ENCODE results near the gene TTC22. TPM values are rescaled to one million over a fixed set of nuclear protein-coding genes. Genes with fewer than 3 reads are reported as not detected.
A peak's percentile ranks its signal among the peaks of the same experiment; 100 is the strongest.

Gene TTC22
- total and polyA plus RNA-seq, 2 experiments from 2014 or later, result 8.1 to 9.0 TPM

DNA sequence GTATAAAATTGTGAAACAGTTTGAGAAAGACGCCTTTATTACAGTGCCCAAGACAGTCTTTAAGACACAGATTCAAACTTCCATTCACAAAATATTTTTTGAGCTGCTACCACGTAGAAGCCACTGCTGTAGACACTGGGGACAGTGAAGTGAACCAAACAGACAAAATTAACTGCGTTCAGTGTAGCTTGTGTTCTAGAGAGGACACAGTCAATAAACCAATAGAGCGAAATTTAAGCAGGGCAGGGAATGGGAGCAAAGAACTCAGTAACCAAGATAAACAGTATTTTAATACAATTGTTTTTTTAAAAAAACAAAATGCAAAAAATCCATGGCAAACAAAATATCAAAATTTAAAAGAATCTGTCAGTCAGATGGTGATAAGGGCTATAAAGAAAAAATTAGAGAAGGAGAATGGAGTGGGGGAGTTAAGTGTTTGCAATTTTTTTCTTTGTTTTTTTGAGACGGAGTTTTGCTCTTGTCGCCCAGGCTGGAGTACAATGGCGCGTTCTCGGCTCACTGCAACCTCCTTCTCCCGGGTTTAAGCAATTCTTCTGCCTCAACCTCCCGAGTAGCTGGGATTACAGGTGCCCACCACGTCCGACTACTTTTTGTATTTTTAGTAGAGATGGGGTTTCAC, 36.1 kb downstream of the TTC22 start:
- no peaks in the 10 kb centered on the region for H3K9me2 ChIP-seq (replicated peaks; ENCODE audit: insufficient read depth)
- H2AFZ ChIP-seq, result peak overlapping the region; percentile 38
- H3K9me3 ChIP-seq (ENCODE audit: low read depth), result no peaks in the 10 kb centered on the region
- no peak for DNase-seq (ENCODE audit: low spot score)
- WGBS (ENCODE audit: low lambda C conversion rate, missing lambda C conversion rate), result 66% methylated on average over 13 of the region's 13 CpGs
- peaks cover 5% of the 10 kb centered on the region for H3K4me1 ChIP-seq (ENCODE audit: insufficient read depth)
- TF ChIP-seq EZH2 (IDR thresholded peaks at IDR 0.05; ENCODE audit: borderline replicate concordance), result no peak
- TF ChIP-seq, protein P1, sequence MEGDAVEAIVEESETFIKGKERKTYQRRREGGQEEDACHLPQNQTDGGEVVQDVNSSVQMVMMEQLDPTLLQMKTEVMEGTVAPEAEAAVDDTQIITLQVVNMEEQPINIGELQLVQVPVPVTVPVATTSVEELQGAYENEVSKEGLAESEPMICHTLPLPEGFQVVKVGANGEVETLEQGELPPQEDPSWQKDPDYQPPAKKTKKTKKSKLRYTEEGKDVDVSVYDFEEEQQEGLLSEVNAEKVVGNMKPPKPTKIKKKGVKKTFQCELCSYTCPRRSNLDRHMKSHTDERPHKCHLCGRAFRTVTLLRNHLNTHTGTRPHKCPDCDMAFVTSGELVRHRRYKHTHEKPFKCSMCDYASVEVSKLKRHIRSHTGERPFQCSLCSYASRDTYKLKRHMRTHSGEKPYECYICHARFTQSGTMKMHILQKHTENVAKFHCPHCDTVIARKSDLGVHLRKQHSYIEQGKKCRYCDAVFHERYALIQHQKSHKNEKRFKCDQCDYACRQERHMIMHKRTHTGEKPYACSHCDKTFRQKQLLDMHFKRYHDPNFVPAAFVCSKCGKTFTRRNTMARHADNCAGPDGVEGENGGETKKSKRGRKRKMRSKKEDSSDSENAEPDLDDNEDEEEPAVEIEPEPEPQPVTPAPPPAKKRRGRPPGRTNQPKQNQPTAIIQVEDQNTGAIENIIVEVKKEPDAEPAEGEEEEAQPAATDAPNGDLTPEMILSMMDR (IDR thresholded peaks at IDR 0.05; ENCODE audit: poor library complexity), result no peak
- TF ChIP-seq EZH2phosphoT487 (IDR thresholded peaks at IDR 0.05; ENCODE audit: low read depth, severe bottlenecking, unreplicated experiment), result no peak
- H3K36me3 ChIP-seq (replicated peaks; ENCODE audit: insufficient read depth, low read depth), result no peaks in the 10 kb centered on the region
- peak overlapping the region; percentile 18 for H3K27ac ChIP-seq
- H4K20me1 ChIP-seq (ENCODE audit: insufficient read depth, poor library complexity, severe bottlenecking), result no peaks in the 10 kb centered on the region
- H3K4me3 ChIP-seq, result peak overlapping the region; percentile 7
- H3K79me2 ChIP-seq, result peaks cover 20% of the 10 kb centered on the region
- H3K27me3 ChIP-seq, result no peaks in the 10 kb centered on the region
- H3K4me2 ChIP-seq, result peak overlapping the region; percentile 61

DNA sequence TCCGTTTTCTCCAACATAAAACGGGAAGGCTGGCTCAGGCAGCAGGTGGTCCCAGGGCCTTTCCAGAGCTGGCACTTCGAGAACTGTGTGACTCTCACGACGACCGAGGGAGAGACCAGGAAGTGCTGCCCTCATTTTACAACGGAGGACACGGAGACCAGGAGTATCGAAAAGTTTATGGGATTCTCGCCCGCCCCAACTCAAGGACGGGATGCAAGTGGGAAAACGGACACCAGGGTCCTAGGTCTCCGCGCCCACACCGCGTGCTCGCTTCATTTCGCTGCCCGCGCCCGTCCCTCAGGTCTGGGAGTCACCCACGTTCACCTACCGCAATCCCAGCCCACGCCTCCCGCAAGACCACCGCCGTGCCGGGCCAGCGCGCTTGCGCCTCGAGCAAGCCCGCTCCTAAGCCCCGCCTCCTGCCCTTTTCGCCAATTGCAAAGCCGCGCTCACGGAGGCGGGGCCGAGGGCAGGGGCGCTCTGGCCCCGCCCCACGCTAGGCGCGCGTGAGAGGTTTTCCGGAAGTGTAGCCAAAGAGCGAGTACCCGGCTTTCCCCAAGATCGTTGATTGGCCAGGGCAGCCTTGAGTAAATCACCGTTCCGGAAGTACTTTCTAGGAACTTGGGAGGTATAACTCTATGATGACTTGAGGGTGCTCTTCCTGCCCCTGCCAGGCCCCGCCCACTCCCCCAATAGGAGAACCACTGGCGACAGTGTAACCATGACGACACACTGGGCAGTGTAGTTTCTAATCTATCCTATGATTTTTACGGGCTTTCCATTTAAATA, 36.8 kb downstream of the TTC22 start, which contains the start of gene PARS2:
Gene PARS2, minus strand, starts transcription at position 391 of the 789 bp plus-strand sequence. CDS start 5,362 bp downstream, outside the sequence.
- Histone ChIP-seq H3K4me3 (peak within 1 kb of the TSS; percentile 29), H3K4me2 (peak within 1 kb of the TSS; percentile 93), H4K20me1 (ENCODE audit: insufficient read depth, poor library complexity, severe bottlenecking) (no peaks in the 10 kb centered on the region), H3K79me2 (peaks cover 20% of the 10 kb centered on the region), H3K27me3 (no peaks in the 10 kb centered on the region), H2AFZ (peak within 1 kb of the TSS; percentile 69), H3K9me3 (ENCODE audit: low read depth) (no peaks in the 10 kb centered on the region), H3K27ac (peak within 1 kb of the TSS; percentile 91), H3K4me1 (ENCODE audit: insufficient read depth) (peaks cover 5% of the 10 kb centered on the region), H3K9me2 (replicated peaks; ENCODE audit: insufficient read depth) (no peaks in the 10 kb centered on the region), H3K36me3 (replicated peaks; ENCODE audit: insufficient read depth, low read depth) (no peaks in the 10 kb centered on the region)
- peak; percentile 100 for DNase-seq (ENCODE audit: low spot score)
- under 1% methylated on average over 57 of the region's 57 CpGs for WGBS (ENCODE audit: low lambda C conversion rate, missing lambda C conversion rate)
- TF ChIP-seq EZH2phosphoT487 (IDR thresholded peaks at IDR 0.05; ENCODE audit: low read depth, severe bottlenecking, unreplicated experiment) (no peak), EZH2 (IDR thresholded peaks at IDR 0.05; ENCODE audit: borderline replicate concordance) (no peak)
- TF ChIP-seq, protein P1 (IDR thresholded peaks at IDR 0.05; ENCODE audit: poor library complexity), result no peak

DNA sequence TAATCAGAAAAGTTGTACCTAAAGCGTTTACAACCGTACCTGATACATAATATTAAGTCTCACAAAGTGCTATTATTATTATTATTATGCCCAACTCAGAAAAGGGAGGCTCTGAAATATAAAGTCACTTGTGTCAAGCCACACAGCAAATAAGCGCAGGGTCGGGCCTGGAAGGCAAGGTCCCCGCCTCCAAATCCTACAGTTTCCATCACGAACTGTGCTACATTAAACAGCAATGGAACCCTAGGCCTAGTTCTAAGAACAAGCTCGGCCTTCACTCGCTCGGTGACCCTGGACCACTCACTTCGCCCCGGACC, 37.3 kb downstream of the TTC22 start:
- 3% methylated on average over 11 of the region's 11 CpGs for WGBS (ENCODE audit: low lambda C conversion rate, missing lambda C conversion rate)
- Histone ChIP-seq H3K79me2 (peaks cover 20% of the 10 kb centered on the region), H3K4me2 (peak overlapping the region; percentile 93), H3K4me1 (ENCODE audit: insufficient read depth) (peaks cover 5% of the 10 kb centered on the region), H3K9me2 (replicated peaks; ENCODE audit: insufficient read depth) (no peaks in the 10 kb centered on the region), H3K27ac (peak overlapping the region; percentile 91), H3K27me3 (no peaks in the 10 kb centered on the region), H3K4me3 (peak overlapping the region; percentile 29), H2AFZ (peak overlapping the region; percentile 69), H3K9me3 (ENCODE audit: low read depth) (no peaks in the 10 kb centered on the region), H4K20me1 (ENCODE audit: insufficient read depth, poor library complexity, severe bottlenecking) (no peaks in the 10 kb centered on the region), H3K36me3 (replicated peaks; ENCODE audit: insufficient read depth, low read depth) (no peaks in the 10 kb centered on the region)
- no peak for DNase-seq (ENCODE audit: low spot score)
- TF ChIP-seq EZH2phosphoT487 (IDR thresholded peaks at IDR 0.05; ENCODE audit: low read depth, severe bottlenecking, unreplicated experiment), result no peak
- TF ChIP-seq, protein P1 (IDR thresholded peaks at IDR 0.05; ENCODE audit: poor library complexity), result no peak
- no peak for TF ChIP-seq EZH2 (IDR thresholded peaks at IDR 0.05; ENCODE audit: borderline replicate concordance)

Data from hepatocyte (in vitro differentiated cells).